ACHN (cell line): ENCODE measurements around the gene SS18.
"Not testable (repeated sequence)": the region's sequence is repeated elsewhere in the genome, so short reads cannot be mapped to it uniquely, and the experiment has no call there.

Experiments used
- DNase-seq: peaks from one replicate; pipeline ENCODE4 v3.0.0-alpha.2; 2015
- in situ Hi-C: cut with HindIII; loops from 2 replicates; pipeline ENCODE4 v1.10.0; 2017; ENCODE audit warnings: low sequenced_read_pairs, low pct_ligation_motif_present, low pct_unique_long_range_greater_than_20kb

The SS18 gene, protein sequence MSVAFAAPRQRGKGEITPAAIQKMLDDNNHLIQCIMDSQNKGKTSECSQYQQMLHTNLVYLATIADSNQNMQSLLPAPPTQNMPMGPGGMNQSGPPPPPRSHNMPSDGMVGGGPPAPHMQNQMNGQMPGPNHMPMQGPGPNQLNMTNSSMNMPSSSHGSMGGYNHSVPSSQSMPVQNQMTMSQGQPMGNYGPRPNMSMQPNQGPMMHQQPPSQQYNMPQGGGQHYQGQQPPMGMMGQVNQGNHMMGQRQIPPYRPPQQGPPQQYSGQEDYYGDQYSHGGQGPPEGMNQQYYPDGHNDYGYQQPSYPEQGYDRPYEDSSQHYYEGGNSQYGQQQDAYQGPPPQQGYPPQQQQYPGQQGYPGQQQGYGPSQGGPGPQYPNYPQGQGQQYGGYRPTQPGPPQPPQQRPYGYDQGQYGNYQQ

DNA sequence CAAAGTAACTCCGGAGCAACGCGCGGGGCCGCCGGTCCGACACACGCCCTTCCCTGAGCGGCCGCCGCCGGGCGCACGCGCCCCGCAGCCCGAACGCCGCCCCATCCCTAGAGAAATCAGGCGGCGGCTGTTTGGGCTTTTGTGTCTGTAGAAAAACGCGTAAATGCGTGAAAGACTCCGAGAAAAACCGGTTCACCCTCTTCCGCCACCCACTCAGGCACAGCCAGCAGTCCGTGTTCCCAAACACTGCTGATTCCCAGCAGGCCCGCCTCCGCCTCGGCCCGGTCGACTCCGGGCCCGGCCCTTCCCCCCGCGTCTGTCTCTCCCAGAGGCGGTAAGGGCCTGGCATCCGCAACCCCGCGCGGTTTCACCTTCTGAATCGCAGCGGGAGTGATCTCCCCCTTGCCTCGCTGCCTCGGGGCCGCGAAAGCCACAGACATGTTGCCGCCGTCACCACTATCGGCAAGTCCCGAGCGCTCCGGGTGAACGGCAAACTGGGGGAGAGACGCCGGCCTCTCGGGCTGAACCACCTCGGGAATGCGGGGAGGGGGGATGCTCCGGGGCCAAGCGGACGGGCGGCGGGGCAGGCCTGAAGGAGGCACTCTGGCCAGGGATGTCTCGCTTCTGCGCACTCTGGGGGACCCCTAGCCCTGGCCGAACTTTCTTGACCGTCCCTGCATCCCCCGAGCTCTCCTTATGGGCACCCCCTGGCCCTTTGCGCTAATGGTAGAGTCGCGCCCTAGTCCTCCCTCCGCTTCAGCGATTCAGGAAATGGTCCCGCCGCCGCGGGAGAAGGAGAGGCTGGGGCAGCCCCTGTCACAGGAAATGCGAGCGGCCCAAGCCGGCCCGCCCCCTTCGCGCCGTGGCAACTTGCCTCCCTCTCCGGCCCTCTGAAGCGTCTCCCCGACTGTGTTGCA lies at the start of gene SS18:
Gene SS18, minus strand, starts transcription at position 484 of the 917 bp plus-strand sequence. Its CDS starts 44 bp downstream, at position 440.
- in situ Hi-C loops = no loop called here
- peak; percentile 94 for DNase-seq

DNA sequence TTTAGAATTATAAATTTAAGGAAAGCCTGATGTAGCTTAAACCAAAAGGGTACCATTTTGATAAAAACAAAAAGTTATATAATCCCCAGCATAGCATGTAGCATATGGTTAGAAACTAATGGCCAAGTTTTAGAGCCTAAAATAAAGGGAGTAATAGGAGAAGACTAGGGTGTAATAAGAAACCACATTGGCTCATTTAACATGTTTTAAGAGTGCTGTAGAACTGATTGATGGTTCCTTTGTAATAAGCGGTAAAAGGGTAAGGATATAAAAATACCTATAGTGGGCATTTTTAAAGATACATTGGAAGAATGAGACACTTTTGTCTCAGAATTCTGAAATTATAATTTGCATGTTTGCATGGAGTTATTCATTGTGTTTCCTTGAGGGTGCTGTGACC lies 45.1 kb upstream of the SS18 start:
- in situ Hi-C loops = no loop called here

DNA sequence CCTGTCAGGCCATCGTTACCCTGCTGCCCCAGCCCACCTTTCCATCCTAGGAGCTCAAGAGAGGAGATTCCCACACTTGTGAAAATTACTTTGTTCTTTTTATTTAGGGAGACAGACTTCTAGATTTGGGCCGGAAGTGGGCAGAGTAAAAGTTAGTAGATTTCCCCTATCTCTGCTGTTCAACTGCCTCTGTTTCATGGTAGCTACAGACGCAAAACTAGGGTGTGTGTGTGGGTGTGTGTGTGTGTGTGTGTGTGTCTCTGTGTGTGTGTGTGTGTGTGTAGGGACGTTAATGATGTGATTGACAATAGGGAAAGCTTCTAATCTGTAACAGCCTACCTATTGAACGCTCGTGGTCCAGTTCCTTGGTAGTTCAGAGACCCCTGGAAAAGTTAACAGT lies 43.7 kb upstream of the SS18 start:
- no peak for DNase-seq
- in situ Hi-C loops = no loop called here

More for the DNA sequence above, 45.1 kb upstream of the SS18 start:
- no peak for DNase-seq

DNA sequence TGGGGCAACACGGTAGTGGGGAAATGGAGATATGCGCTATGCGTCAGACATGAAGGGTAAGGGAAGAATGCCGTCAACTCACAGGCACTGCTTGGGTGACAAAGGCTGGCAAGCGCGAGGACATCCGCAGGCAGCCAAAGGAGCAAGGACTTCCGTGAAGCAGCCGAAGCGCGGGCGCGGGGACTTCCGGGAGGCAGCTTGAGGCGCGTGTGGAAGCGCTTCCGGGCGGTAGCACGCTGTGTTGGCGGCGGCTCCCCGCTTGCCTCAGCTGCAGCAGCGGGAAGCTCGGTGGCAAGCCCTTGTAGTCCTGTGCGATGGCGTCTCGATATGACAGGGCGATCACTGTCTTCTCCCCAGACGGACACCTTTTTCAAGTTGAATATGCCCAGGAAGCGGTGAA lies 43.2 kb upstream of the SS18 start, which contains the start of gene PSMA8:
Gene PSMA8, plus strand, starts transcription at position 218 of the 400 bp plus-strand sequence. Its CDS starts 97 bp downstream, at position 315.
- no peak for DNase-seq
- in situ Hi-C loops = no loop called here

DNA sequence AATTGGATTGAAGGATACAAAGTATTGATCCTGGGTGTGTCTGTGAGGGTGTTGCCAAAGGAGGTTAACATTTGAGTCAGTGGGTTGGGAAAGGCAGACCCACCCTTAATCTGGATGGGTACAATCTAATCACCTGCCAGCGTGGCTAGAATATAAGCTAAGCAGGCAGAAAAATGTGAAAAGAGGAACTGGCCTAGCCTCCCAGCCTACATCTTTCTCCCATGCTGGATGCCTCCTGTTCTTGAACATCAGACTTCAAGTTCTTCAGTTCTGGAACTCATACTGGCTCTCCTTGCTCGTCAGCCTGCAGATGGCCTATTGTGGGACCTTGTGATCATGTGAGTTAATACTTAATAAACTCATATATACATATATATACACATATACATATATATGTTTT lies 37.8 kb upstream of the SS18 start:
- DNase-seq, in situ Hi-C loops: not testable (repeated sequence)

DNA sequence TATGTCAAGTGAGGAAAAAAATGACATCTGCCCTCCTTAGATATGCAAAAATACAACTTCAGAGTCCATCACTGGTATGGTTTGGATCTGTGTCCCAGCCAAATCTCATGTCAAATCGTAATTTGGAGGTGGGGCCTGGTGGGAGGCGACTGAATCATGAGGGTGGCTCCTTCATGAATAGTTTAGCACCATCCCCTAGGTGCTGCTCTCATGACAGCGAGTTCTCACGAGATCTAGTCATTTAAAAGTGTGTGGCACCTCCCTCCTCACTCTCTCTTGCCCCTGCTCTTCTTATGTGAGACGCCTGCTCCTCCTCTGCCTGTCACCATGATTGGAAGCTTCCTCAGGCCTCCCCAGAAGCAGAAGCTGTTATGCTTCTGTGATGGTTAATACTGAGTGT lies 37.4 kb upstream of the SS18 start:
- DNase-seq = no peak
- in situ Hi-C loops = no loop called here

DNA sequence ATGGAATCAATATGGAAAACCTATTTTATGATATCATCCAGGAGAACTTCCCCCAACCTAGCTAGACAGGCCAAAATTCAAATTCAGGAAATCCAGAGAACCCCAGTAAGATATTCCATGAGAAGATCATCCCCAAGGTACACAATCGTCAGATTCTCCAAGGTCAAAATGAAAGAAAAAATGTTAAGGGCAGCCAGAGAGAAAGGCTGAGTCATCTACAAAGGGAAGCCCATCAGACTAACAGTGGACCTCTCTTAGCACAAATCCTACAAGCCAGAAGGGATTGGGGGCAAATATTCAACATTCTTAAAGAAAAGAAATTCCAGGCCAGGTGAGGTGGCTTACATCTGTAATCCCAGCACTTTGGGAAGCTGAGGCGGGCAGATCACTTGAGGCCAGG lies 31.6 kb upstream of the SS18 start:
- DNase-seq, in situ Hi-C loops: not testable (repeated sequence)

DNA sequence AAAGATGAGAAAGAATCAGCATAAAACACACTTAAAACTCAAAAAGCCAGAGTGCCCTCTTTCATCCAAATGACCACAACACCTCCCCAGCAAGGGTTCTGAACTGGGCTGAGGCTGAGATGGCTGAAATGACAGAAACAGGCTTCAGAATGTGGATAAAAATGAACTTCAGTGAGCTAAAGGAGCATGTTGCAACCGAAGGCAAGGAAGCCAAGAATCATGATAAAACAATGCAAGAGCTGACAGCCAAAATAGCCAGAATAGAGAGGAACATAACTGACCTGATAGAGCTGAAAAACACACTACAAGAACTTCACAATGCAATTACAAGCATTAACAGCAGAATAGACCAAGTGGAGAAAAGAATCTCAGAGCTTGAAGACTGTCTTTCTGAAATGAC lies 31.1 kb upstream of the SS18 start:
- in situ Hi-C loops = no loop called here
- no peak for DNase-seq

DNA sequence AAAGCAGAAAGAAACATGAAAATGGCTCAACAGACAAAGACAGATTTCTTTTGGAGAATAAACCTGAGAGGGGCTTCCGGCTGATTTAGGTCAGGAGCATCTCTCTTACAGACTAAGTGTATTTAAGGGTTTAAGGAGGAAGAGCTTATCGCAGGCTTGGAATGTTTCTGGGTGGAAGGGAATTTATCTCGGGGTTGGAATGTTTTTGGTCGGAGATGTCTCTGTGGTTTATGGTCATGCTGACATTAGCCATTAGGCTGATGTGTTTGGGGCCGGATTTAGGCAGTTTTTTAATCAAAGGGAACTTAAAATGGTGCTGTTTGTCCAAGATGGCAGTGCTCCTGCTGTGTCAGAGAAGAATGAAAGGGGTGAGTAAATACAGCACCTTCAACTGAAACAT lies 28.8 kb upstream of the SS18 start:
- in situ Hi-C loops = no loop called here
- no peak for DNase-seq

DNA sequence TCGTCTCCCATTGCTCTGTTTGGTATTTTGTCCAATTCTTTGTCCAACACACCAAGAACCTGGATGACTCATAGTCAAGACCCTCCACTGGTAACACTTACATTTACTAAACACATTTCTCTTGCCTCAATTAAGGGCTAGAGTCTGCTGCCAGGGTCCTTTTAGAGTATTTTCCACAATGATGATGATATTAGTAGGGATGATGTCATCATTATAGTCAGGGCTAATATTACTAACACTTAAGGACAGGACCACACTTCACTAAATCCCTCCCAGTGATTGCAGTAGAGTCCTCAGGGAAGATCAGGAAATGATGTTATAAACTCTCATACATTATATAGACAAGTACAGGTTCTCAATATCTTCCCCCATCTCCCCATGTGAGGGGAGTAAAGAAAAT lies 13.6 kb upstream of the SS18 start:
- in situ Hi-C loops = no loop called here
- no peak for DNase-seq

DNA sequence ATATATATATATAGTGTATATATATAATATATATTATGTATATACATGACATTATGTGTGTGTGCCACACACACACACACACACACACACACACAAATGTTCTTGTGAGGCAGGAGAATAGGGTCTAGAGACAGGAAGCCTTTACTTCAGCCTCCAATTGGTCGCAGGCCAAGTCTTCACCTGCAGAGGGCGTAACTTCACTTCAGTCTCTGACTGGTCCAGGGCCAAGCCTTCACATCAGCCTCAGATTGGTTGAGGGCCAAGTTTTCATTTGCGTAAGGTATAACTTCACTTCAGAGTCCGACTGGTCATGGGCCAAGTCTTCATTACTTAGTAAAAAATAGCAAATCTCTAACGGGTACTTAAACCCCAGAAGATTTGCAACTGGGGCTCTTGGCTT lies 13.2 kb upstream of the SS18 start:
- DNase-seq = peak; percentile 40
- in situ Hi-C loops = no loop called here

DNA sequence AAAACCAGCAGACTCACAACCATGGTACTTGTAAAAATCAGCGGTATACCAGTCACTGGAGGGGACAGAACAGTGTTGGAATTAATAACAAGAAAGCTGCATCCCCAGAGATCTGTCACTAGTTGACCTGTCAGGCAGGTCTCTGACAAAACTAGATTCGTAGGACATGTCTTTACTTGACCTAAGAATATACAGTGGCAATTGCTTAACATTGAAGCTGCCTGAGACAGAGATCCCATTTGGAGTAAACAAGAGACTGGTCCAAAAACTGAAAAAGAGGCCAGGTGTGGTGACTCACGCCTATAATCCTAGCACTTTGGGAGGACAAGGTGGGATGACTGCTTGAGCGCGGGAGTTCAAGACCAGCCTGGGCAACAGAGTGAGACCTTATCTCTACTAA lies 7.2 kb upstream of the SS18 start:
- in situ Hi-C loops = no loop called here

DNA sequence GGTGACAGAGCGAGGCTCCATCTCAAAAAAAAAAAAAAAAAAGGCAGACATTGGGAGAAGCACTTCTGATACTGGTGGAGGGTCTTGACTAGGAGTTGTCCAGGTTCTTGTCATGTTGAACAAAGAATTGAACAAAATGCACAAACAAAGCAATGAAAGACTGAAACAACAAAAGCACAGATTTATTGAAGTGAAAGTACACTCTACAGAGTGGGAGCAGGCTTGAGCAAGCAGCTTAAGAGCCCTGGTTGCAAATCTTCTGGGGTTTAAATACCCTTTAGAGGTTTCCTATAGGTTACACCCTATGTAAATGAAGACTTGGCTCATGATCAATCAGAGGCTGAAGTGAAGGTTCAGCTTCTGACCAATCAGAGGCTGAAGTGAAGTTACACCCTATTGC lies 6.4 kb upstream of the SS18 start:
- in situ Hi-C loops = no loop called here
- no peak for DNase-seq

More for the DNA sequence above, 7.2 kb upstream of the SS18 start:
- no peak for DNase-seq

DNA sequence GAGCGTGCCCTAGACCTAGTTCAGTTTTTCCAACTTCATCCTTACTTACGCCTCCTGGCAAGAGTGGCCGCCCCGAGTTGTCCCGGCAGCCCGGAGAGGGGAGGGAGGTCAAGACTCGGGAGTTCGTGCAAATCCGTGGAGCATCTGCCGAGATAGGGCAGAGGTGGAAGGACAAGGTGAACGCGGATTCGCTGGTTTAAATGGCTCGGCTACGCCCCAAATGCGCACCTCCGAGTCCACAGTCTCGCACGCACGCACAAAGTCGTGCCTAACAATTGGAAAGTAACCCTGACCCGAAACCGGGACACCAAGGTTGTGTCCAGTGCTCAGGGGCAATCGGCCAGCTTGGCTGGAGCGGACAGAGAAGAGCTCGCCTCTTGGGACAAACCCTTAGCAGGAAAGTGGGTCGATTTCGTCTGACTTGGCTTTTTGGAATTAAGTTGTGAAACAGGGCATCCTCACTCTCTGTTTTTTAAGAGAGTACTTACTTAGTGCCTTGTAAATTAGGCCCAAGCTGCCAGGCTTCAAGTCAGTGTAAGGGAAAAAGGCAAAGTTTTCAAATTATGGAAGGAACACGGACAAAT lies 726 bp upstream of the SS18 start:
- no peak for DNase-seq
- in situ Hi-C loops = no loop called here

DNA sequence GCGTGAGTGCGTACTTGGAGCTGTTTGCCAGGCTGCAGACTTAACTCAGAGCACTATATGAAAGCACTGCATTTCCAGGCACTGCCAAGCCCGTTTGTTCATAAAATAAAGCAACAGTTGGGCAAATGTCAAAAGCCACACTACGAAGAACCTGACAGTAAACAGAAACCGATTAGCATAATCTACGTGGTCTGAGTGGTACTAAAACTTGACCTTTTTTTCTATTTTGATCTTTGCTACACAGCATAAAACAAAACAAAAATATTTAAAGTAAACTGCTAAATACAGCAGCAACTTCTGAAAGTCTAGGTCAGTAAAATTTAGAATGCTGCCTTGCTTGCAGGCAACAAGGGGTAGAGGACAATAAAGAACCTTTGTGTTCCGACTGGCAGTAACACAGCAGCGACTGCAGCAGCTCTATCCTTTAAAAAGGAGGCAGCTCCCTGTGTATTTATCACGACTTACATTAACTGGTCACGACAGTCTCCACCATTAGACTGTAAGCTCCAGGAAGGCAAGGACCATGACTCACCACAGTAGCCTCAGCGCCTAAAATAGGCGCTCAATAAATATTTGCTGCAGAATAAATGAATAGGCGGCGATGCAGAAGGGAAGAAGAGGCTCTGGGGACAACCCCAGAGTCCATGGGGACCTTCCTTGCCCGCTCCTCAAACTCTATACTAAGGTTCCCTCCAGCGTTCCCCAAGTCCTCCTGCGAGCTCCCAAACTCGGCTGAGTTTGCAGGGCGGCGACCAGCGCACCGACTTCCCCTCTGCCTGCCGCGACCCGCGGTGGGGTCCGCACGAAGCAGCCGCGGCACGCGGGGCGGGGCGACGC lies 902 bp downstream of the SS18 start:
- DNase-seq = peak; percentile 23
- in situ Hi-C loops = no loop called here

DNA sequence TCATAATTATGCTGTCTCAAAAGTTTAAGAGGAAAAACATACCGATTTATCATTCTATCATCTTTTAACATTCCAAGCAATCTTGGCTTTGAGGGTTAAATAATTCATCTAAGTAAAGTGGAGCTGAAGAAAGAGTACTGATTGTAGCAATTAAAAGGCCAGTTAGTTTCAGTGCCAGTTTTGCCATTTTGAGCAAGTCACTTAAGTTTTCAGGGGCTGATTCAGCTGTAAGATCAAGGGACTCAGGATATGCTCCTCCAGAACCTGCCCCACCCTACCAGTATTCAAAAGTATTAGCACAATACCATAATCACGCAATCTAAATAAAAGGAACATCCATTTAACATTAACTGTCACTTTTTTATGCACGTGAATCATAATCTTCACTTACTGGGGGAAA lies 1.9 kb downstream of the SS18 start:
- in situ Hi-C loops = no loop called here
- no peak for DNase-seq

DNA sequence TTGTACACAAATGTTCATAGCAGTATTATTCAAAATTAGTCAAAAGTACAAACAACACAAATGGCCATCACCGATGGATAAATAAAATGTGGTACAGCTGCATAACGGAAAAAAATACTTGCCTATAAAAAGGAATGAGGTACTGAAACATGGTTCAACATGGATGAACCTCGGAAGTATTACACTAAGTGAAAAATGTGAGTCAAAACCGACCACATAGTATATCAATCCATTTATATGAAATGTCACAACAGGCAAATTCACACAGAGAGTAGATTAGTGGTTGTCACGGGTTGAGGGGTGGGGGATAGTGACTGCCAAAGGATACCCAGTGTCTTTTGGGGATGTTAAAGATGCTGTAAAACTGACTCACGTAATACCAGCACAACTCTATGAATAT lies 3.5 kb downstream of the SS18 start:
- in situ Hi-C loops = no loop called here
- DNase-seq = no peak

DNA sequence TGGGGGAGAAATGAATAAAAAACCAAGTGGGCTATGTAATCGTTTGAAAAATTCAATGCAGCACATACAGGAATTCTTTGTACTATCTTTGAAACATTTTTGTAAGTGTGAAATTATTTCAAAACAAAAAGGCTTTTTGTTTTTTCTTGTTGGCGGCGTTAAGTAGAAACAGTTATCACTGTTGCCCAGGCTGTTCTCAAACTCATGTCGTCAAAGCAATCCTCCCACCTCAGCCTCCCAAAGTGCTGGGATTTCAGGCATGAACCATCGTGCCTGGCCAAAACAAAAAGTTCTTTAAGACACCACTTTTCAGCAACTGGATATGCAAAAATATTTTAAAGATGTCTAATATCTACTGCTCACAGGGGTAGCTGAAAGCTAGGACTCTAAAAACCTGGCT lies 5.4 kb downstream of the SS18 start:
- in situ Hi-C loops = no loop called here
- DNase-seq = no peak
